HepG2 (cell line): ENCODE results near the gene LUC7L2. TPM values are rescaled to one million over a fixed set of nuclear protein-coding genes. Genes with fewer than 3 reads are reported as not detected.

Experiments
- CBX5 ChIP-seq: sonication (generic); formaldehyde crosslinking; IDR thresholded peaks from 2 replicates; pipeline ENCODE4 v1.4.0; 2020; ENCODE audit warnings: missing genetic modification reagents, borderline replicate concordance
- ESRRA ChIP-seq: sonication (generic); formaldehyde crosslinking; IDR thresholded peaks from 2 replicates; pipeline ENCODE4 v1.5.1; 2020; ENCODE audit warnings: mild to moderate bottlenecking, low read depth, missing genetic modification reagents
- GATA4 ChIP-seq: sonication (generic); IDR thresholded peaks from 2 replicates; pipeline ENCODE4 v1.6.1; 2016; ENCODE audit warnings: antibody characterized with exemption, low read depth, borderline replicate concordance
- GFI1 ChIP-seq: sonication (generic); formaldehyde crosslinking; IDR thresholded peaks from 2 replicates; pipeline ENCODE4 v1.5.0; 2020; ENCODE audit warnings: missing genetic modification reagents, mild to moderate bottlenecking, borderline replicate concordance
- HNRNPL ChIP-seq: fragments of 200-400 bp; formaldehyde crosslinking; IDR thresholded peaks from 2 replicates; pipeline ENCODE4 v1.6.1; 2017; ENCODE audit warnings: mild to moderate bottlenecking, low read depth, low read length
- JUND ChIP-seq: sonication (generic); formaldehyde crosslinking; IDR thresholded peaks from 2 replicates; pipeline ENCODE4 v1.8.0; 2022; ENCODE audit warnings: mild to moderate bottlenecking, missing genetic modification reagents
- MEIS2 ChIP-seq: sonication (generic); formaldehyde crosslinking; IDR thresholded peaks from 2 replicates; pipeline ENCODE4 v1.9.0; 2021; ENCODE audit warnings: mild to moderate bottlenecking, missing genetic modification reagents
- NAIF1 ChIP-seq: sonication (generic); formaldehyde crosslinking; IDR thresholded peaks from 2 replicates; pipeline ENCODE4 v1.5.0; 2020; ENCODE audit warnings: mild to moderate bottlenecking, missing genetic modification reagents, borderline replicate concordance
- PHB2 ChIP-seq: fragments of 450-650 bp; IDR thresholded peaks from 2 replicates; pipeline ENCODE4 v1.6.1; 2018; ENCODE audit not compliant: partially characterized antibody
- PRPF4 ChIP-seq: fragments of 200-400 bp; formaldehyde crosslinking; IDR thresholded peaks from 2 replicates; pipeline ENCODE4 v1.6.1; 2016; ENCODE audit warnings: low read length, low read depth; ENCODE audit not compliant: poor library complexity, severe bottlenecking
- RBFOX2 ChIP-seq: fragments of 200-400 bp; formaldehyde crosslinking; IDR thresholded peaks from 2 replicates; pipeline ENCODE4 v1.6.1; 2017; ENCODE audit warnings: low read depth, mild to moderate bottlenecking, low read length
- RBM22 ChIP-seq: fragments of 200-400 bp; formaldehyde crosslinking; optimal IDR thresholded peaks from 2 replicates; pipeline ENCODE3; 2017; ENCODE audit warnings: mild to moderate bottlenecking, low read length, moderate library complexity
- SIX1 ChIP-seq: sonication (generic); formaldehyde crosslinking; IDR thresholded peaks from 2 replicates; pipeline ENCODE4 v1.4.0; 2020; ENCODE audit warnings: missing genetic modification reagents, borderline replicate concordance
- SNRNP70 ChIP-seq: fragments of 200-400 bp; formaldehyde crosslinking; IDR thresholded peaks from 2 replicates; pipeline ENCODE4 v1.6.1; 2017; ENCODE audit warnings: mild to moderate bottlenecking, low read depth, low read length, moderate library complexity
- SP2 ChIP-seq: sonication (generic); formaldehyde crosslinking; IDR thresholded peaks from 2 replicates; pipeline ENCODE4 v1.5.1; 2020; ENCODE audit warnings: mild to moderate bottlenecking, missing genetic modification reagents
- ZNF274 ChIP-seq: sonication (generic); formaldehyde crosslinking; IDR thresholded peaks from 2 replicates; pipeline ENCODE4 v1.5.1; 2020; ENCODE audit warnings: mild to moderate bottlenecking, missing genetic modification reagents
- ZNF331 ChIP-seq: sonication (generic); formaldehyde crosslinking; IDR thresholded peaks from 2 replicates; pipeline ENCODE4 v1.4.0; 2020; ENCODE audit warnings: missing genetic modification reagents
- ZNF556 ChIP-seq: sonication (generic); formaldehyde crosslinking; IDR thresholded peaks from 2 replicates; pipeline ENCODE4 v1.4.0; 2020; ENCODE audit warnings: mild to moderate bottlenecking, missing genetic modification reagents, borderline replicate concordance
- ZNF570 ChIP-seq: sonication (generic); formaldehyde crosslinking; IDR thresholded peaks from 2 replicates; pipeline ENCODE4 v1.4.0; 2020; ENCODE audit warnings: mild to moderate bottlenecking, missing genetic modification reagents, borderline replicate concordance
- ZNF589 ChIP-seq: sonication (generic); formaldehyde crosslinking; conservative IDR thresholded peaks from 2 replicates; pipeline ENCODE4 v1.8.0; 2022; ENCODE audit warnings: mild to moderate bottlenecking, moderate library complexity, missing genetic modification reagents
- ZNF773 ChIP-seq: sonication (generic); formaldehyde crosslinking; IDR thresholded peaks from 2 replicates; pipeline ENCODE4 v1.4.0; 2020; ENCODE audit warnings: missing genetic modification reagents, borderline replicate concordance
- ZSCAN12 ChIP-seq: sonication (generic); formaldehyde crosslinking; IDR thresholded peaks from 2 replicates; pipeline ENCODE4 v1.9.0; 2021; ENCODE audit warnings: mild to moderate bottlenecking, missing genetic modification reagents
- polyA plus RNA-seq, 8 experiments: library from polyadenylated mRNA; depleted of rRNA in 3 of 8; stranded (reverse) in 7 of 8; unstranded in 1 of 8; fragments of >200 nt; fragmentation: Illumina TruSeq in 4 of 8; extraction: Trizol in 4 of 8; gene quantifications; 2 replicates each; pipeline versions ENCODE4 v1.2.1 to v1.2.3, GENCODE V29; 2011 to 2016; ENCODE audit warnings: low read depth in 4 of 8, missing spikeins in 1 of 8, mixed read lengths in 1 of 8; ENCODE audit not compliant: insufficient read depth in 1 of 8
- total RNA-seq, 5 experiments: library from RNA; depleted of rRNA; stranded (reverse); fragments of >200 nt; fragmentation: Illumina TruSeq; extraction: Trizol; gene quantifications; 2 replicates each; pipeline ENCODE4 v1.2.3, GENCODE V29; 2016; ENCODE audit warnings: low read depth in 1 of 5
- TF ChIP-seq, protein P1 (sequence below): sonication (generic); formaldehyde crosslinking; IDR thresholded peaks from 2 replicates; pipeline ENCODE4 v1.4.0; 2020; ENCODE audit warnings: missing genetic modification reagents, borderline replicate concordance
- TF ChIP-seq, protein P2 (sequence below): sonication (generic); formaldehyde crosslinking; IDR thresholded peaks from 2 replicates; pipeline ENCODE4 v1.8.1; 2023; ENCODE audit warnings: mild to moderate bottlenecking, missing genetic modification reagents, borderline replicate concordance
- TF ChIP-seq, protein P3 (sequence below): IDR thresholded peaks from 2 replicates; pipeline ENCODE4 v1.6.1; 2016; ENCODE audit warnings: low read depth

LUC7L2 gene
- total and polyA plus RNA-seq, 2 of the 13 experiments (the other 11 are each of a cell fraction or from before 2014, with no cell fraction given) = 17.9 to 50.7 TPM

DNA sequence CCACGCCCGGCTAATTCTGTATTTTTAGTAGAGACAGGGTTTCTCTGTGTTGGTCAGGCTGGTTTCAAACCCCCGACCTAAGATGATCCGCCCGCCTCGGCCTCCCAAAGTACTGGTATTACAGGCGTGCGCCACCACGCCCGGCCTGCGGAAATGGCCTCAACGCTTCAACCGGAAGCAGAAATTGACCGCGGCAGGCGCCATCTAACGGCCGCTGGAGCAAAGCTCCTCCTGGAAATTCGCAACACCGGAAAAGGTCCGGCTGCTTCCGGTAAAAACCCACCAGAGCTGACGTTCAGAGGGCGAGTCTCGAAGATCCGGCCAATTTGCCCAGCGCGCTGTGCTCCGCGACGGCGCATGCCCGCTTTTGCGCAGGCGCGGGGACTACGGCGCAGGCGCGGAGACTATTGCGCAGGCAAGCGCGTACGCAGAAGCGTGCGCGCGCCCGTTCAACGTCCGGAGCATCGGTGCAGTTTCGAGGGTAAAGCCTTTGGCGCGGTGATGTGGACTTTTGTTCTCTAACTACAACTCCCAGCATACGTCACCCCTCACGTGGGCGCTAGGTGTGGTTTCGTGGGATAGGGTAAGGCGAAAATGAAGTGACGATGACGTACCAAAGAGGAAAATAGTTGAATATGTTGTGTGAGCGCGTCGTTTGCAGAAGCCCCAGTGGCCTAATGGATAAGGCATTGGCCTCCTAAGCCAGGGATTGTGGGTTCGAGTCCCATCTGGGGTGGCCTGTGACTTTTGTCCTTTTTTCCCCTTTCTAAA lies 19.5 kb upstream of the LUC7L2 start (continued):
- TF ChIP-seq, protein P1, sequence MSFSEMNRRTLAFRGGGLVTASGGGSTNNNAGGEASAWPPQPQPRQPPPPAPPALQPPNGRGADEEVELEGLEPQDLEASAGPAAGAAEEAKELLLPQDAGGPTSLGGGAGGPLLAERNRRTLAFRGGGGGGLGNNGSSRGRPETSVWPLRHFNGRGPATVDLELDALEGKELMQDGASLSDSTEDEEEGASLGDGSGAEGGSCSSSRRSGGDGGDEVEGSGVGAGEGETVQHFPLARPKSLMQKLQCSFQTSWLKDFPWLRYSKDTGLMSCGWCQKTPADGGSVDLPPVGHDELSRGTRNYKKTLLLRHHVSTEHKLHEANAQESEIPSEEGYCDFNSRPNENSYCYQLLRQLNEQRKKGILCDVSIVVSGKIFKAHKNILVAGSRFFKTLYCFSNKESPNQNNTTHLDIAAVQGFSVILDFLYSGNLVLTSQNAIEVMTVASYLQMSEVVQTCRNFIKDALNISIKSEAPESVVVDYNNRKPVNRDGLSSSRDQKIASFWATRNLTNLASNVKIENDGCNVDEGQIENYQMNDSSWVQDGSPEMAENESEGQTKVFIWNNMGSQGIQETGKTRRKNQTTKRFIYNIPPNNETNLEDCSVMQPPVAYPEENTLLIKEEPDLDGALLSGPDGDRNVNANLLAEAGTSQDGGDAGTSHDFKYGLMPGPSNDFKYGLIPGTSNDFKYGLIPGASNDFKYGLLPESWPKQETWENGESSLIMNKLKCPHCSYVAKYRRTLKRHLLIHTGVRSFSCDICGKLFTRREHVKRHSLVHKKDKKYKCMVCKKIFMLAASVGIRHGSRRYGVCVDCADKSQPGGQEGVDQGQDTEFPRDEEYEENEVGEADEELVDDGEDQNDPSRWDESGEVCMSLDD (CRISPR knock-in tag) = 0 out of 2 replicates have a peak, but pooled peaks have one; percentile 41
- TF ChIP-seq ZNF773 (CRISPR knock-in tag) (no peak), SIX1 (CRISPR knock-in tag) (no peak; the same call in 1 of the 2 replicates), RBM22 (peak; percentile 99), SP2 (CRISPR knock-in tag) (peak; percentile 65; the same call in 1 of the 2 replicates), ZNF570 (no peak), ZNF556 (CRISPR knock-in tag) (peak; percentile 99), MEIS2 (CRISPR knock-in tag) (peak; percentile 74), ZSCAN12 (no peak), SNRNP70 (no peak), ZNF589 (peak; percentile 87; the same call in 1 of the 2 replicates), PRPF4 (no peak), CBX5 (CRISPR knock-in tag) (peak; percentile 72; the same call in 1 of the 2 replicates), JUND (CRISPR knock-in tag) (peak; percentile 85), NAIF1 (CRISPR knock-in tag) (peak; percentile 74), HNRNPL (no peak), ESRRA (peak; percentile 82; the same call in 1 of the 2 replicates), PHB2 (no peak), GATA4 (no peak), GFI1 (CRISPR knock-in tag) (0 out of 2 replicates have a peak, but pooled peaks have one; percentile 55), ZNF274 (CRISPR knock-in tag) (peak; percentile 93), RBFOX2 (peak; percentile 73), ZNF331 (CRISPR knock-in tag) (peak; percentile 80)
- TF ChIP-seq, protein P2, sequence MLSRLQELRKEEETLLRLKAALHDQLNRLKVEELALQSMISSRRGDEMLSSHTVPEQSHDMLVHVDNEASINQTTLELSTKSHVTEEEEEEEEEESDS (CRISPR knock-in tag) = 0 out of 2 replicates have a peak, but pooled peaks have one; percentile 43
- TF ChIP-seq, protein P3, sequence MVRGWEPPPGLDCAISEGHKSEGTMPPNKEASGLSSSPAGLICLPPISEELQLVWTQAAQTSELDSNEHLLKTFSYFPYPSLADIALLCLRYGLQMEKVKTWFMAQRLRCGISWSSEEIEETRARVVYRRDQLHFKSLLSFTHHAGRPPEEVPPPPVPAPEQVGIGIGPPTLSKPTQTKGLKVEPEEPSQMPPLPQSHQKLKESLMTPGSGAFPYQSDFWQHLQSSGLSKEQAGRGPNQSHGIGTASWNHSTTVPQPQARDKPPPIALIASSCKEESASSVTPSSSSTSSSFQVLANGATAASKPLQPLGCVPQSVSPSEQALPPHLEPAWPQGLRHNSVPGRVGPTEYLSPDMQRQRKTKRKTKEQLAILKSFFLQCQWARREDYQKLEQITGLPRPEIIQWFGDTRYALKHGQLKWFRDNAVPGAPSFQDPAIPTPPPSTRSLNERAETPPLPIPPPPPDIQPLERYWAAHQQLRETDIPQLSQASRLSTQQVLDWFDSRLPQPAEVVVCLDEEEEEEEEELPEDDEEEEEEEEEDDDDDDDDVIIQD (CRISPR knock-in tag) = peak; percentile 61; the same call in 1 of the 2 replicates
